HG03066 (cell line): ENCODE data around the gene BNC2.

Experiments used
- ATAC-seq: cut with Tn5 transposase; IDR thresholded peaks from one replicate; pipeline ENCODE4 v1.9.1; 2021; ENCODE audit warnings: low read depth; ENCODE audit not compliant: unreplicated experiment

The BNC2 gene

DNA sequence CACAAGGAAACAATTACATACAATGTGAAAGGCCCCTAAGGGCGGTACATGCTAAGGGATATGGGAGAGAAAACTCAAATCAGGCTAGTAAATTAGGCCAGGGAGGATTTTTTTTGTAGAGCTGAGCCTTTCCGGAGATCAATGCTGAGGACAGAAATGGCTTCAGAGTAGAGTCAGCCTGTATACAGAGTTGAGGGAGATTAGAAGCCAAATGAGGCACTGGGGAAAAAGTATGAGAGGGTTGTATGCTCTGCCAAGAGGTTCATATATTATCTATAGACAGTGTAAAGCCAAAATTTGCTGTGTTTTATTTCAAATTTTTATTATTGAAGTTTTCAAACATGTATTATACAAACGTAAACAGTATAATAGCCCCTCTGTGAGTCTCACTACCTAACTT is 103.1 kb downstream of the BNC2 start:
- ATAC-seq: no peak

DNA sequence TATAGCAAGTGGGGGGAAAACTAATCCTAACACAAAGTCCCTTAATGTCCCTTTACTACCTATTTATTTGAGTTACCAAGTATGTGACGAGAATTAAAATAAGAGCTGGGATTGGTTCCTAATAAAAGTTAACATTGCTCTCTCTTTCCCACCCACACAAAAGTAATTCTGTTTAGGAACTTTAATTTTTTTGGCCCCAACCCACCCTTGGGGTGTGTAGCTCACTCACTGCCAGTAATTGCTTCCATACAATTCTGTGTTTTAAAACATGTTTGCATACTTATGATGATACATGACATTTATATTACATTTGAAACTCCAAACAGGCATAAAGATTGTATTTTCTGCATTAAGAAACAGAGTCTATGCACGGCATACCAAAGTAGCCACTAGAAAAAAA is 106.5 kb downstream of the BNC2 start:
- no peak for ATAC-seq

DNA sequence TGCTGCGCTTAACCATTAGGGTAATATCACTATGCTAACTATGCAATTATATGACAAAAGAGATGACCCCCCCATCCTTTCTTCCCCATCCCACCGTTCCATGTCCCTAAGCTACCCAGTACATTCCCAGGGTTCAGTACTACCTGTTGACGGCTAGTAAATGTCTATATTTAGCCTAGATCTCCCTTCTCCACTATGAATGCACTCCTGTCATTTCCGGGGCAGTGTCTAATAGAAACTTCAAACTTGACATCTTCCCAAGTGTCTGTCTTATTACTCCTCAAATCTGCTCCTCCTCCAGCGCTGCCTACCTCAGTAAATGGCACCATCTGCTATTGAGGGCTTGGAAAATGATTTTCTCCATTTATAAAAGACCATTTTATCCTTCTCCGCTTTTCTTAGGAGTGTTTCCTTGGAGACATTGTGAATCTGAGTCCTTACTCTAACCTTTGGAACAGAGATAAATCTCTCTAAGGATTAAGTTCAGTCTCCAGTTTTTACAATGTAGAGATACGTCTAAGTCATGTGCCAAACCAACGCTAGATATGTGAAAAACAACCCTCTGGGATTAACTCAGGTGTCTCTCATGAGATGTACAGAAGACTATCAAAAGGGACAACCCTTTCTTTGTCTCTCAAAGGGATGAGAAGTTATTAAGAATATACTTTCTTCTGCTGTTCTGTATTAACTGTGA is 114.9 kb downstream of the BNC2 start:
- ATAC-seq: no peak

DNA sequence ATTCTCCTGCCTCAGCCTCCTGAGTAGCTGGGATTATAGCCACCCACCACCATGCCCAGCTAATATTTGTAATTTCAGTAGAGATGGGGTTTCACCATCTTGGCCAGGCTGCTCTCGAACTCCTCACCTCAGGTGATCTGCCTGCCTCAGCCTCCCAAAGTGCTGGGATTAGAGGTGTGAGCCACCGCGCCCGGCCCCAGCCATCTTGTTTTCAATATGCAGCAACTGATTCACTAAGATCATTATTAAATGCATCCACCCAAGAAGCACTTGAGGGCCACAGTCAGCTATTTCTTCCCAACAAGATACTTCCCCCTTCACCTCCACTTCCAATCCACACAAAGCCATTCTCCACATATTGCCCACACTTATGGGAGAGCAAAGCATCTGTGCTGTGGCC is 115.8 kb downstream of the BNC2 start:
- no peak for ATAC-seq

DNA sequence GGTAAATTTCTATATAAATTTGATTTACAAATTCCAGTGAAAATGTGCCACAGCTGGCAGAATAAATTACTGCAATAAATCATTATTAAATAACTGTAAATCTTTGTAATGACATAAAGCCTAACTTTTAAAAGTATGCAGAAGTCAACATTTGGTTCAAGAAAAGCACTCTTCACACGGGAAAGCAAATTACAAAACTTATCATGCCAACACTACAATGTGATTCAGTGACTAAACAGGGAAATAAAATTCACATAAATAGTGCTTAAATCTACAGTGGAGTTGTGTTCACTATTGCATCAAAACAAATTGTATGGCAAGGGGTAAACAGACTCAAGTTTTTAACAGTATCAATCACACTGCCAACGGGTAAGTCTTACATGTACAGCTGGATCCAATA is 117.2 kb downstream of the BNC2 start:
- ATAC-seq: no peak

DNA sequence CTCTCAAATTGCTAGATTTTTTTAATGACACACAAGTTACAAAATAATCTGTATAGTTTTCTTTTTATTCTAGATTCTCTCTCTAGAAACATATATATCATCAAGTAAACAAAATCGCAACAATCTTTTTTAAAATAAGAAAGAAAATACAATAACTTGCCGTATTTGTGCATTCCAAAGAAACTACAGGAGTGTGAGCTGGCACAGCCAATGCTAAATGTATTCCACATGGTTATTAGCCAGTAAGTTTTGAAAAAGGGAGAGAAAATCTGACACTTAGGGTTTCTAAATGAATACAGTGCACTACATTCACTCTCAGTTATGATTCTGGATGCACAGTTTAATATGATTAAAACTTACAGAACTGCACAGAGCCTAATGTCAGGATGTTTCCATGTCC is 117.9 kb downstream of the BNC2 start:
- no peak for ATAC-seq

DNA sequence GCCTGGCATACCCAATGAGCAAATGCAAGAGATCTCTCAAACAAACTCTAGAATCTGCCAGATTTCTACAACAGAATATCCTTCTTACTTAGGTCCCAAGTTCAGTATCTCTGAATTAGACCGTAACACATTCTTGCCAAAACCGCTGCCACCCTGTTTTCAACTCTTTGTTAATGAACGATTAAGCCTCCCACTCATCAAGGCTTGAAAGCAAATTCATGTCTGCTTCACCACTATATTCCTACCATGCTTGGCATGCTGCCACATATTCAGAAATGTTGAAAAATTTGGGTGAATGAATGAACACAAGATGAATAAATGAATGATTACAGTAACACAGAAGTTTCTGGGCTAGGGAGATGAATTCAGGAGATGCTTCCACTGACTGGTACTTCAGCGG is 119.9 kb downstream of the BNC2 start:
- ATAC-seq: no peak

DNA sequence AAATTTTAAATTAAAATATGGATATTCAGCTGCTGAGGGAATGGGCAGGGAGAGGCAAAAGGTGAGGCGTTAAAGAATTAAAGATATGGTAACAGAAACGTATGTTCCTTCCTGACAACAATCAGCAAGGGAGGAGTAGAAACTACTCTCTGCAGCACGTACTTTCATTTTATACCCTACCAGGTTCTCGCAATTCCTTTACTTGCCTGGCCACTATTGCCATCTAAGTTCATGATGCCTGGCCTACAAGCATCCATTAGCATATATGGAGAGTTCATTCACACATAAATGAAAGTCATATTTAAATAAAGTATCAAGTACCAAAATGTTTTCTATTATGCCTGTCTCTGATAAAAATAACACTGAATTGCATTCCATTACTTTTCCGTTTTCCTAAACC is 125.1 kb downstream of the BNC2 start:
- no peak for ATAC-seq

DNA sequence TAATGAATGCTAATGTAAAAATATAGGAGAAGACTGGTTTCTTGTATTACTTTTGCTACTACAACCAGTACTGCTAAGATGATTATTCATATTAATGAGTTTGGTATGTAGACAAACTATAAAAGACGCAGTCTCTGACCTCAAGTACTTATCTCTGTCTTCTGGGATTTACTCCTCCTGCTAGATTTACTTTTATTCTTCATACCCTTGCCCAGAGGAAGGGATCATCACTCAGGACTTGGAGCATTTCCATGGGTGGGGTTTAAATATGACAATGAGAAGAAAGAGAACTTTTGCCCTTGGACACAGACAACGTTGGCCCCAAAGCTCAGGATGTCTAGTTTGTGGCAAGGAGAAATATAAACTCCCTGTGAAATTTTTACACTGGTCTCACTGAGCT is 126.1 kb downstream of the BNC2 start:
- no peak for ATAC-seq

DNA sequence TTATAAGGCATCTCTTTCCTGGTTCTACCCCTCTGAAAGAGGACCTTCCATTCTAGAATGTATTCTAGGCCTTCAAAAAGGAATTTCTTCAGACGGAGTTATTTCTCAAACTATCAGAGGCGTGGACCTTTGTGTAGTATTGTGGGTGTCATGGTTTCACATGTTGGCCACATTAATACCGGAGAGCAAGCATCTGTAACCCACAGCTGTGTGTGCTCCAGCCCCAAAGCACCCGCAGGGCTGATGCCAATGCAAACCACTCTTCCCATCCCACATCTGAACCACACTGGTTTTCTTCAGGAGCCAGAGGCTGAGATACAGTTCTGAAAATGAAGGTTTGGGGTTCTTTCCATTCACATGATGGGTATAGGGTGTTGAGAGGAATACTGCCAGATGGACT is 127.1 kb downstream of the BNC2 start:
- no peak for ATAC-seq

DNA sequence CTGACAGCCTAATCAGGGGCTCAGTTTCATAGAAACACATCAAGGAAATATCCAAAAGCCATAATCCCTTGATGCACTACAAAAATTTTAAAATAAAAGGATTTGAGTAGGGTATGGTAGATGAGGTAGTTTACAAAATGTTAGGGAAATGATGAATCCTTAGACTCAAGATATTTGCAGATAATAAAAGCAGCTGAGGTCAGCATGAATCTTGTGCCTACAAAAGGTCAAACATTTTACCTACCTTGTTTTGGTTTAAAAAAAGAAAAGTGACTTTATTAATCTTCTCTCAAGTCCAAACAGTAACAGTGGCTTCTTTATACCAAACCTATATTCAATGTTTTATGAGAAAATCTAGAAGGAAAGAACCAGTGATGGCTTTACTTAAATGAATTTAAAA is 135.5 kb downstream of the BNC2 start:
- ATAC-seq: no peak

DNA sequence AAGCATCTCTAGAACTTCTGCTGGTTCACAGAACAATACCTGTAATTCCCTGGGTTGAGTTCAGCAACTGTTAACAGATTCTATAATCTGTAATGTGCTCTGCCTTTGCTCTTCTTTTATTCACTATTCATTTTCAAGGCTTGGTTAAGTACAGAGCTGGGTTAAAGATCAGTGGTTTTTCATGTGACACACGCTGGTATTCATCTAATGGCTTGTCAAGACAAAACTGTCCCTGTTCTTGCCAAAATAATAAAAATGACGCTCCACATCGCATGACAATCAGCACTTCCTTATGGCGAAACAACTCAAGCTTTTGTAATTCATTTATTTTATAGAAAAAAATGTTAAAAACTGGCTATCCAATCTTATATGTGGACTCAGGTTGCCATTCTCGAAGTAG is 137.9 kb downstream of the BNC2 start:
- ATAC-seq: no peak

DNA sequence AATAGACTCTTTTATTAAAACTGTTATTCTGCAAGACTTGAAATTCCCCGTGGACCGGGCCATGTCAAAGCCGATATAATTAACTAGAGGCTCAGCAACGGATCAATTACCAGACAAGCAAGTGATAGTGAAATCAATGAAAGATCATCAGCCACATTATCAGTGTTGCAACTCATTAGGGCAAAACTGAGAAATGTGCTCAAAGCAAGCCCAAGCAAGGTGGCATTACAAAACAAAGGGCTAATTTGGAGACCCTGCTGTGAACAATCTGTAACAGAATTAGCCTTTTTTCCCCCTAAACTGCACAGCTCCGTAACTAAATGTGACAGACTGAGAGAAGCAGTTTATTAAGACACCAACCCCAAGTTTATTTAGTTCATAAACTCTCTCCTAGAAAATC is 140.3 kb downstream of the BNC2 start:
- no peak for ATAC-seq

DNA sequence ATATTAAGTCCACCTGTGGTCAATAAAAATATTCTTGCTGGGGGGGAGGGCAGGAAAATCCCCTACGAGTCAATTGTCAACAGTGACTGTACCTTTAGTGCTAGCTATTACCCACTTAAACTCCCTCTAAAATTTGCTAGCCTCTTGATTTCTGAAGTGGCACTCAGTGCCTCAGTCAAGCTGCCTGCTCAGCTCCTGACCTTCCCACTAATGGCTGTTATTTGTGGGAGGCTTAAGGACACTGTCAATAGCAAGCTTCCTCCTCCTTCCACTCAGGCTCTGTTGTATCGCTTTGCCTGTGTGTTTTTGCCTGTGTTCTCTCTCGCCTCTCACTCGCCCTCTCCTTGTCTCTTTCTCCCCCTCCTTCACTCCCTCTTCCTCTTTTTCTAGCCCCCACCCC is 140.8 kb downstream of the BNC2 start:
- no peak for ATAC-seq

DNA sequence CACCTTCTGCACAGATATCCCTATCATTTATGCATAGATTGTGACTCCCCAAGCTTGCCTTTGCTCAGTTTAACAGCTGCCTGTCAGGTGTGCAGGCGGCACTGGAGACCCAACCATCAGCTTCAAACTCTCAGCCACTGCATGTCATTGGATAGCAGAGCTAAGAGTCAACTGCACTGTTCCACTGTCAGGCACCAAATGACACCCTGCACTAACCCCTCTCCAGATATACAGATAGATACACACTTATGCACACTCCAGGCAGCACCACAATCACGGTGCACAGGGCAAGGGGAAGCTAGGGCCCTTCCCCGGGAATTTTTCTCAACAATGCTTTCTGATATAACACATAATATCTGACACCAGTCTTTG is 142.3 kb downstream of the BNC2 start:
- ATAC-seq: no peak

DNA sequence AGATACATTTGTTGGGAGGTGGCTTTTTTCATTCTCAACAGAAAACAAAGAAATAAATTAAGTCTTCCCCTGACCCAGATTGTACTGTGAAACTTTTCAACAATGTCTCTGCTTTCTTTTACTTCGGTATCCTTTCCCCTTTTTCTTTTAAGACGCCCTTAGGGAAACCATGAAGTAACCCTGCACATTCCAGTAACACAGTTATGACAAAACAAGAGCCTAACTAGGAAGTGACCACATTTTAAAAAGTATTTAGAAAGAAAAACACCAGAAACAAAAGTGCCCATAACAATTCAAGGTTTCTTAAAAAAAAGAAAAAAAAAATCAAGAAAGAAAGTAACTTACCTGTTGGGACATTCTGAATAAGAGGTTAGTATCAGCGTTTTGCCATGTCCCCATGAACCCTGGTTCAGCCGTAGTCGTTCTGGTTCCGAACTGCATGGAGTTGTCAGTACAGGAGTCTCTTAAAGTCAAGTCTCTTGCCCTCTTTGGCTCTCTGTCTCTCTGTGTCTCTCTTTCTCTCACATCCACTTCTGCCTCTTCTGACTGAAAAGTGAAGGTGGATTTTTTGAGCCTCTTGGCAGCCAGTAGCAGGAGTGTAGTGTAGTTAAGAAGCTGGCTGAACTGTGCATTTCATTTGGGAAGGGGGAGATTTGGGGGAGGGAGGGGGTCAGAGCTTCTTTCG is 142.9 kb downstream of the BNC2 start:
- no peak for ATAC-seq

DNA sequence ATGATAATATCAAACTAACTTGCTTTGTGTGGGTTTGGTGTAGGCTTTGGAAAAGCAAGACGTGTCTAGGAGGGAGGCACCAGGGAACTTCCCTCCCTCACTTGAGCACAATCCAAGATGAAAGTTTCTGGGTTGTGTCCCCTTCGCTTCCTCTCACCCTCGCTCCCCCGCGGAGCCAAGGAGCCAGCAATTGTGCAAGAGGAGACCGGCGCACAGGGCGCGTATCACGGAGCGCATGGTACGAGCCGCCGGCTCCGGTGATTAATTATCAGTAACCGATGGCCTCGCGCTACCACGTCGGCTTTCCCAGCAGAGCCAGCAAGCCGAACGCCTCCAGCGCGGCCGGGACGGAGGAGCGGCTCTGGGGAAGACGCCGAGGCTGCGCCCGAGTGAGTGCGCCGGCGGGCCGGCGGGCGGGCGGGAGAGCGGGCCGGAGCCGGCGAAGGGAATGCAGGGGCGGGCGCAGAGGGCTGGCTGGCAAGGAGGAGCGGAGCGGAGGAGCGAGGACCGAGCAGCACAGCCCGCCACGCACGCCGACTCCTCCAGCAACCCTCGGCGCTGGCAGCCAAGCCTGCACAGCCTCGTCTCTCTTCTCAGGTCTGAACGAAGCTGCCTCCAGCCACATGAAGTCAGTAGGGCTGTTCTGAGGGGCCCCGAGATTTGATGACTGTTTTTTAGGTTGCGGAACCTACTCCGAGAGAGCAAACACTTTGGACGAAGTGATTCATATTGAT is 143.6 kb downstream of the BNC2 start:
- no peak for ATAC-seq

DNA sequence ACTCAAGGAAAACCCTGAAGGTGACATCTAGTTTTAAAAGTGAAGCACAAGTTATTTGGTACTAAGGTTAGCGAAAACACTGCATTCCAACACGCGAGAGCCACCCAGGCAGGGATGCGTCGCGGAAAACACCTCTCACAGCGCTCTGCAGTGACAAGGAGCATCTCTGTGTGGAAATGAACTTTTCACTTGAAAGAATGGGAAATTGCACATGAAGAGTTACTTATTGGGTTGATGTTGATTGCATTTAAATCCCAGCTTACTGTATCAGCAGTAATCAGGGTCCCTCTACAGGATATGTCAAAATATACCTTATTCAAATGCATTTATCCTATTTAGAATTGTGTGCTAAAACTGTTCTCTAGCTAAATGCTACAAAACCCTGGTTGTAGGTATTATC is 144.4 kb downstream of the BNC2 start:
- no peak for ATAC-seq

DNA sequence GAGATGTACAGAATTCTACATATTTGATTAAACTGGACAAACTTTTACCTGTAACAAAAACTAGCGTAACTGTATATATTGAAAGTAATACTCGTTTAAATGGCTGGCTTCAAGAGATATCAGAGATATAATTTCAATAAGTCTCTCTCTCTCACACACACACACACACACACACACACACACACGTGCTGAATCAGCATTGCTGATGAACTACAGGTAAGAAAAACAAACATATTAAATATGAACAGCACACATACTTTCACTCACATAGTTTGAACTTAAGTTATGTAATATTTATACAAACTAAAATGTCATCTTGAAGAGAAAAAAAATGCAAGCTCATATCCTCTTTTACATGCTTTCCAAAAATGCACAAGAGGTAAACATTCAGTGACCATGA is 145.4 kb downstream of the BNC2 start:
- ATAC-seq: no peak

DNA sequence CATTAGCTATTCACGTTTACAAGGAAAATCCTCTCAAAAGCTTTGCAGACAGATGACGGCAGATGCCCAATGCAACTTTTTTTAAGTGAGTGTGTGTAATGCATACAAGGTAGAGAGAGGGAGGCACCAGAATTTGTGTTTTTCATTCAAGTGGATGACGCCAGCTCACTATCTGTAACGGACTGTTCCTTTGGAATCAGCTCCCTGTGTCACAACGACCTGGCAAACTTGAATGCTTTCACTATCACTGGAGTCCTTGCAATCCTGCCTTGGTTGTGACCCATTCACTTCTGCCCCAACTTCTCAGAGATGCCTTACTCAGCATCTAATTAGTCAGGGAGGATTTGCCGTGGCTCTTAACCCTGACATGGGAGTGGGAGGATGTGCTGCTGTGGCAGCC is 148.5 kb downstream of the BNC2 start:
- no peak for ATAC-seq

DNA sequence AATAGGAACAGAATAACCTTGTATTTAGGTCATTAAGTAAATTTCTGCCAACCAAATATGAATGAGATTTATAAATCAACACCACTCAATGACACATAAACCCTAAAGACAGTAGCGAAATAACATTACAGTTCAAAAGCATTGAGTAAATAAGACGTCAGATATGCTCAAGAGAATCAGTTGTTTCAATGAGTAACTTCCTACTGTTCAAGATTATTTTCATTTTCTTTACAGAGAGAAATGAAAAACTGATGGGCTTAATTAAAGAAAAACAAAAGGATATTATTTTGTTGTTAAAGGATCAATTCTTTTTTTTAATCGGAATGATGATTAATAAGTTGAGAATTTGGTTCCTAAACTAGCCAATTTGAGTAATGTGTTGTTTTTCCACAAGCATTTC is 150.1 kb downstream of the BNC2 start:
- no peak for ATAC-seq

DNA sequence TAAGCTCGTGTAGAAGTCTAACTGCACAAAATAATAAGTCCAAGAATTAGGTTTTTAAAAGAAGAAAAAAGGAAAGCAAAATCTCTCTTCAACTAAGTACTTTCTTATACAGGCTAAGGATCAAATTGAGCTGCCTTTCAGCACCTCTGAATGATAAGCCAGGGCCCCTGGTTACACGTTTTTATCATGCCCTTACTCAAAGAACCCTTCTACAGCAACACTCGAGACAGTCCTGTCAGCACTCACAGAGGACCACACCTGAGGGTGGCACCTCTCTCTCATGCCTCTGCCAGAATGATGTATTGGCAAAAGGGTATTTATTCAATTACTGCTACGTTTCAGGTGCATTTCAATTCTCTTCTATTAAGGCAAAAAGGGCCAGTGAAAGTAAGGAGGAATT is 150.5 kb downstream of the BNC2 start:
- ATAC-seq: no peak
